Measurements from ENCODE around the gene KRTAP9-4.
"Not testable (repeated sequence)": the region's sequence is repeated elsewhere in the genome, so short reads cannot be mapped to it uniquely, and the experiment has no call there.

The KRTAP9-4 gene

GRCh38 chr17:41249637-41250240 is at the start of gene KRTAP9-4:
Gene KRTAP9-4, plus strand, starts transcription at chr17:41249687. Its CDS starts 34 bp downstream, at chr17:41249721.
- H3K4me2 ChIP-seq; H3K4me1 ChIP-seq (ENCODE audit: low read depth, poor library complexity, severe bottlenecking); H2AFZ ChIP-seq (ENCODE audit: low read depth); H3K9ac ChIP-seq; H3K27me3 ChIP-seq (ENCODE audit: insufficient read depth, low read depth); H3K36me3 ChIP-seq (ENCODE audit: insufficient read depth); H3K27ac ChIP-seq; H4K20me1 ChIP-seq (ENCODE audit: insufficient read depth); H3K79me2 ChIP-seq (ENCODE audit: insufficient read depth, low read depth); H3K4me3 ChIP-seq (IDR thresholded peaks at IDR 0.05; ENCODE audit: insufficient read depth, low read depth, low read length): not testable (repeated sequence)

- H3K27ac ChIP-seq, result peak overlapping the region; percentile 35
Measured at GRCh38 chr17:41211845-41212466, 37.5 kb upstream of the KRTAP9-4 start.

GRCh38 chr17:41212524-41213169 is 36.8 kb upstream of the KRTAP9-4 start:
- H2AFZ ChIP-seq (ENCODE audit: low read depth), result no peak overlapping the region; the same call in 1 of the 2 replicates
- H3K4me2 ChIP-seq, result peak overlapping the region; percentile 59
- no peak overlapping the region for H3K9ac ChIP-seq
- no peaks in the 10 kb centered on the region for H3K79me2 ChIP-seq (ENCODE audit: insufficient read depth, low read depth)
- peaks cover 29% of the 10 kb centered on the region for H3K4me1 ChIP-seq (ENCODE audit: low read depth, poor library complexity, severe bottlenecking)
- H3K27me3 ChIP-seq (ENCODE audit: insufficient read depth, low read depth), result no peaks in the 10 kb centered on the region
- peak overlapping the region; percentile 35 for H3K27ac ChIP-seq
- no peaks in the 10 kb centered on the region for H3K36me3 ChIP-seq (ENCODE audit: insufficient read depth)
- no peaks in the 10 kb centered on the region for H4K20me1 ChIP-seq (ENCODE audit: insufficient read depth)
- no peak for TF ChIP-seq CTCF (conservative IDR thresholded peaks at IDR 0.05; ENCODE audit: low read depth, low read length)
- no peak overlapping the region for H3K4me3 ChIP-seq (IDR thresholded peaks at IDR 0.05; ENCODE audit: insufficient read depth, low read depth, low read length)

More at GRCh38 chr17:41211845-41212466, 37.5 kb upstream of the KRTAP9-4 start:
- Histone ChIP-seq H3K9ac (no peak overlapping the region), H3K4me2 (peak overlapping the region; percentile 59), H2AFZ (ENCODE audit: low read depth) (peak overlapping the region; percentile 7), H3K27me3 (ENCODE audit: insufficient read depth, low read depth) (no peaks in the 10 kb centered on the region), H4K20me1 (ENCODE audit: insufficient read depth) (no peaks in the 10 kb centered on the region), H3K36me3 (ENCODE audit: insufficient read depth) (no peaks in the 10 kb centered on the region), H3K4me3 (IDR thresholded peaks at IDR 0.05; ENCODE audit: insufficient read depth, low read depth, low read length) (no peak overlapping the region), H3K79me2 (ENCODE audit: insufficient read depth, low read depth) (no peaks in the 10 kb centered on the region), H3K4me1 (ENCODE audit: low read depth, poor library complexity, severe bottlenecking) (peaks cover 29% of the 10 kb centered on the region)
- TF ChIP-seq CTCF (conservative IDR thresholded peaks at IDR 0.05; ENCODE audit: low read depth, low read length), result no peak

- Histone ChIP-seq H3K4me2 (no peak overlapping the region), H3K79me2 (ENCODE audit: insufficient read depth, low read depth) (no peaks in the 10 kb centered on the region), H3K4me1 (ENCODE audit: low read depth, poor library complexity, severe bottlenecking) (peaks cover 29% of the 10 kb centered on the region), H2AFZ (ENCODE audit: low read depth) (no peak overlapping the region), H4K20me1 (ENCODE audit: insufficient read depth) (no peaks in the 10 kb centered on the region), H3K4me3 (IDR thresholded peaks at IDR 0.05; ENCODE audit: insufficient read depth, low read depth, low read length) (no peak overlapping the region), H3K9ac (no peak overlapping the region), H3K36me3 (ENCODE audit: insufficient read depth) (no peaks in the 10 kb centered on the region), H3K27me3 (ENCODE audit: insufficient read depth, low read depth) (no peaks in the 10 kb centered on the region), H3K27ac (no peak overlapping the region)
- TF ChIP-seq CTCF (conservative IDR thresholded peaks at IDR 0.05; ENCODE audit: low read depth, low read length), result no peak
Measured at GRCh38 chr17:41215681-41216080, 33.8 kb upstream of the KRTAP9-4 start.

DNA sequence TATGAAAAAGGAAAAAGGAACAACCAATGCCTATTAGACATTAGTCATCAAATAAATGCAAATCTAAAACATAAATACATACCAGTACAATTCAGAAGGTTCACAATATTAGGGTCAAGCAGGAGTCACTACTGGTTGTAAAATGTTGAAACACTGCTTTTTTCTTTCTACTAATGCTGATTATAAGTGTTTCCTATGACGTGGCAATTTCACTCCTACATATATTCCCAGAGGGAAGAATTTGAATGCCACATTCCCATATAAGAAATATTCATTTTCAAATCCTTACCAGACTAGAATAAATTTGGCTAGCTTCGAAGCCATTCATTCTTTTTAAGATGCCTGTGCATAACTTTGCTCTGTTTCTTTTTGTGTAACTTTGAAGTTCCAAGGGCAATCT is 25.7 kb upstream of the KRTAP9-4 start:
- Histone ChIP-seq H3K79me2 (ENCODE audit: insufficient read depth, low read depth) (no peaks in the 10 kb centered on the region), H3K36me3 (ENCODE audit: insufficient read depth) (no peaks in the 10 kb centered on the region), H4K20me1 (ENCODE audit: insufficient read depth) (no peaks in the 10 kb centered on the region), H3K27me3 (ENCODE audit: insufficient read depth, low read depth) (no peaks in the 10 kb centered on the region), H3K4me2 (no peak overlapping the region), H3K4me1 (ENCODE audit: low read depth, poor library complexity, severe bottlenecking) (no peaks in the 10 kb centered on the region), H3K9ac (no peak overlapping the region), H3K27ac (no peak overlapping the region), H2AFZ (ENCODE audit: low read depth) (no peak overlapping the region), H3K4me3 (IDR thresholded peaks at IDR 0.05; ENCODE audit: insufficient read depth, low read depth, low read length) (no peak overlapping the region)
- TF ChIP-seq CTCF (conservative IDR thresholded peaks at IDR 0.05; ENCODE audit: low read depth, low read length), result no peak

Data from KMS-11 (cell line).